Type B pancreatic cell (in vitro differentiated cells): Measurements from ENCODE around the gene ACTN1. TPM values are rescaled to one million over a fixed set of nuclear protein-coding genes. Genes with fewer than 3 reads are reported as not detected.

Experiments
- DNase-seq: peaks from one replicate; pipeline ENCODE4 v3.0.0; 2021; ENCODE audit warnings: mixed read lengths; ENCODE audit not compliant: unreplicated experiment; ENCODE audit errors: extremely low spot score
- H3K27ac Mint-ChIP-seq: 2 replicates; pipeline ENCODE4 v1.8.0; 2021; ENCODE audit warnings: mild to moderate bottlenecking, mixed read lengths
- H3K27me3 Mint-ChIP-seq: 2 replicates; pipeline ENCODE4 v1.8.0; 2021; ENCODE audit warnings: mixed read lengths
- H3K36me3 Mint-ChIP-seq: 2 replicates; pipeline ENCODE4 v1.8.0; 2021; ENCODE audit warnings: mixed read lengths
- H3K4me1 Mint-ChIP-seq: one replicate; pipeline ENCODE4 v1.8.0; 2021; ENCODE audit warnings: mixed read lengths; ENCODE audit not compliant: unreplicated experiment
- H3K4me3 Mint-ChIP-seq: 2 replicates; pipeline ENCODE4 v1.8.0; 2021; ENCODE audit warnings: mild to moderate bottlenecking, mixed read lengths
- H3K9me3 Mint-ChIP-seq: 2 replicates; pipeline ENCODE4 v1.8.0; 2021; ENCODE audit warnings: mixed read lengths
- total RNA-seq: library from RNA; stranded (reverse); gene quantifications from 2 replicates; pipeline ENCODE4 v1.2.1, GENCODE V29; 2021; ENCODE audit warnings: low replicate concordance
- TF ChIP-seq, protein P1 (sequence below): fragments of 200-600 bp; sonication (generic); conservative IDR thresholded peaks from 2 replicates; pipeline ENCODE4 v1.5.0; 2021; ENCODE audit warnings: antibody characterized with exemption, mild to moderate bottlenecking

The ACTN1 gene
- total RNA-seq, 1 donor from 2014 or later, result 176 TPM

GRCh38 chr14:68908201-68908600, 70.9 kb downstream of the ACTN1 start:
- Mint-ChIP-seq H3K27ac (no peak overlapping the region), H3K4me3 (no peak overlapping the region), H3K4me1 (peaks cover 10% of the 10 kb centered on the region), H3K27me3 (no peaks in the 10 kb centered on the region), H3K36me3 (peaks cover 12% of the 10 kb centered on the region), H3K9me3 (no peaks in the 10 kb centered on the region)
- TF ChIP-seq, protein P1, sequence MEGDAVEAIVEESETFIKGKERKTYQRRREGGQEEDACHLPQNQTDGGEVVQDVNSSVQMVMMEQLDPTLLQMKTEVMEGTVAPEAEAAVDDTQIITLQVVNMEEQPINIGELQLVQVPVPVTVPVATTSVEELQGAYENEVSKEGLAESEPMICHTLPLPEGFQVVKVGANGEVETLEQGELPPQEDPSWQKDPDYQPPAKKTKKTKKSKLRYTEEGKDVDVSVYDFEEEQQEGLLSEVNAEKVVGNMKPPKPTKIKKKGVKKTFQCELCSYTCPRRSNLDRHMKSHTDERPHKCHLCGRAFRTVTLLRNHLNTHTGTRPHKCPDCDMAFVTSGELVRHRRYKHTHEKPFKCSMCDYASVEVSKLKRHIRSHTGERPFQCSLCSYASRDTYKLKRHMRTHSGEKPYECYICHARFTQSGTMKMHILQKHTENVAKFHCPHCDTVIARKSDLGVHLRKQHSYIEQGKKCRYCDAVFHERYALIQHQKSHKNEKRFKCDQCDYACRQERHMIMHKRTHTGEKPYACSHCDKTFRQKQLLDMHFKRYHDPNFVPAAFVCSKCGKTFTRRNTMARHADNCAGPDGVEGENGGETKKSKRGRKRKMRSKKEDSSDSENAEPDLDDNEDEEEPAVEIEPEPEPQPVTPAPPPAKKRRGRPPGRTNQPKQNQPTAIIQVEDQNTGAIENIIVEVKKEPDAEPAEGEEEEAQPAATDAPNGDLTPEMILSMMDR, result no peak
- no peak for DNase-seq

DNA sequence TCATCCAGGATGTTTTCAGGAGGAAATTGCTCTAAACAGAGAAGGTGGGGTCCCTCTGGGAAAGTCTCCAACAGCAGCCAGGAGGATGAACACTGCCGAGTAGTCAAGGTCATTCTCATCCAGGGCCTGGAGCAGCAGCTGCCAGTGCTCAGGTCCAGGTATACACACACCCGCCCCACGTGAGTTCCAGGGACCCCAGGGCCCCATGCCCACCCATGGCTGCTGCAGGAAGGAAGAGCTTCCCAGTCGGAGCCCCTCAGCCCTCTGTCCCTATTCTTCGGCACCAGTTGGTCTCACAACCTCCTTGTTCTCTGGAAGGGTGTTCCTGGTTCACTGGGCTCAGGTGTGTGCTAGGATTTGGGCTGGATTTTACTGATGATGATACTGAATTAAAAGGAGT, 72.7 kb downstream of the ACTN1 start:
- TF ChIP-seq, protein P1, result no peak
- peaks cover 4% of the 10 kb centered on the region for H3K4me1 Mint-ChIP-seq
- no peak overlapping the region for H3K4me3 Mint-ChIP-seq
- H3K9me3 Mint-ChIP-seq, result no peaks in the 10 kb centered on the region
- H3K27me3 Mint-ChIP-seq, result no peaks in the 10 kb centered on the region
- H3K27ac Mint-ChIP-seq, result no peak overlapping the region
- H3K36me3 Mint-ChIP-seq, result peaks cover 12% of the 10 kb centered on the region
- no peak for DNase-seq

GRCh38 chr14:68905107-68905895, 73.8 kb downstream of the ACTN1 start:
- Mint-ChIP-seq H3K4me3 (no peak overlapping the region), H3K9me3 (no peaks in the 10 kb centered on the region), H3K36me3 (peaks cover 18% of the 10 kb centered on the region), H3K27ac (no peak overlapping the region), H3K4me1 (peaks cover 4% of the 10 kb centered on the region), H3K27me3 (no peaks in the 10 kb centered on the region)
- TF ChIP-seq, protein P1, result no peak
- DNase-seq, result no peak

DNA sequence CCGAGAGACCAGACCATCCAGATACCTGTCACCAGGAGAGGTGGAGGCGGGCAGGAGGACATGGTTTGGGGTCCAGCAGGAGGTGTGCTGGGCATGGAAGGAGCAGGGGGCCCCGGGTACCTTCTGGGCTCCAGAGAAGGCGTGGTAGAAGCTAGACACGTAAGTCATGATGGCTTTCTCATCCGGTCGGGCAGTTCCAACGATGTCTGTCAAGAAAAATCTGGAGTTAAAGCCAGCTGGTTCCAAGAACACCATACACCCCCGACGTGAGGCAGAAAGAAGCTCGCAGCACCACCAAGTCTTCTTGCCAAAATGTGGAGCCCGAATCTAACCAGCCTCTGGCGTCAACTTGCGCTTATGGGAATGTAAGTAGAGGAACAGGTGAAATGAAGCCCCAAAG, 76.7 kb downstream of the ACTN1 start:
- H3K27ac Mint-ChIP-seq, result no peak overlapping the region
- H3K27me3 Mint-ChIP-seq, result no peaks in the 10 kb centered on the region
- TF ChIP-seq, protein P1, result no peak
- peaks cover 4% of the 10 kb centered on the region for H3K4me1 Mint-ChIP-seq
- H3K9me3 Mint-ChIP-seq, result no peaks in the 10 kb centered on the region
- no peak overlapping the region for H3K4me3 Mint-ChIP-seq
- H3K36me3 Mint-ChIP-seq, result peaks cover 29% of the 10 kb centered on the region
- DNase-seq, result no peak

- TF ChIP-seq, protein P1, result no peak
- Mint-ChIP-seq H3K36me3 (peaks cover 26% of the 10 kb centered on the region), H3K4me3 (no peak overlapping the region), H3K27me3 (no peaks in the 10 kb centered on the region), H3K27ac (no peak overlapping the region), H3K4me1 (peaks cover 8% of the 10 kb centered on the region), H3K9me3 (no peaks in the 10 kb centered on the region)
- no peak for DNase-seq
Measured at GRCh38 chr14:68899033-68899603, 80.0 kb downstream of the ACTN1 start.
